HG03432 (cell line): ENCODE measurements around the gene SLC25A23.
"Not testable (repeated sequence)": the region's sequence is repeated elsewhere in the genome, so short reads cannot be mapped to it uniquely, and the experiment has no call there.

ENCODE experiments used
- ATAC-seq: cut with Tn5 transposase; IDR thresholded peaks from one replicate; pipeline ENCODE4 v1.9.1; 2021; ENCODE audit warnings: mild to moderate bottlenecking, moderate library complexity; ENCODE audit not compliant: unreplicated experiment

SLC25A23 gene

DNA sequence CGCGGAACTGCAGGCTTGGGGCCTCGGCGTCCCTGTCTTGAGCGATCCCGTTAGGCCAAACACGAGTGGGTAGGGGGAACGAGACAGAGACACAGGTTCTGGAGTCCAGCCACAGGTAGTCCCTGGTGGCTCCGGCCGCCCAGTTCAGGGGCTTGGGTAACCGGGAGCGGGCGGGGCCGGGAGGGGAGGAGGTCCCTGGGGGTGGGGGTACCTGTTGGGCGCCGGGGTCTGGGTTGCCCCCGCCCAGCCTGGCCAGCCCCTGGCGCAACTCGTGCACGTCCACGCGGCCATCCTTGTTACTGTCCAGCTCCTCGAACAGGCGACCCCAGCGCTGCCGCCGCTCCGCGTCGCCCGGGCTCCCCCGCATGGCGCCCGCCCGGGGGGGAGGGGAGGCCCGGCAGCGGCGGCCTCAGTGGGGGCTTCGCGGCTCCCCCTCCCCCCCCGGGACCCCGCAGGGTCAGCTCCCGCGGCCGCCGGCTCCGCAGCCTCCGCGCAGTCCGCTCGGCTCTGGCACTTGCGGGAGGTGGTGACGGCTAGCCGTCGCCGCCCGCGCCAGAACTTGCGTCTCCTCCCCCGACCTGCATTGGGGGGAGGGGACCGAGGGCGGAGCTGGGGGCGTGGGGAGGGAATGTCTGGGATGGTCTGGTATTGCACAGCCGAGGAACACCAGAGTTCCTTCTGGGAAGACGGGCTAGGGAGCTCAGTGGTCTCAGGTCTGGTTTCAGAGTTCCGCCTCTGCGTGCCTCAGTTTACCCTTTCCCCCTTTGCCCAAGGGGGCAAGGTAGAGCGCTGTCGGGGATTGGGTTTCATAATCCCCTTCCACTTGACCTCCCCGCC is at the start of gene SLC25A23:
Gene SLC25A23, minus strand, starts transcription at position 531 of the 837 bp plus-strand sequence. Its CDS starts 164 bp downstream, at position 367.
- peak; percentile 38 for ATAC-seq

DNA sequence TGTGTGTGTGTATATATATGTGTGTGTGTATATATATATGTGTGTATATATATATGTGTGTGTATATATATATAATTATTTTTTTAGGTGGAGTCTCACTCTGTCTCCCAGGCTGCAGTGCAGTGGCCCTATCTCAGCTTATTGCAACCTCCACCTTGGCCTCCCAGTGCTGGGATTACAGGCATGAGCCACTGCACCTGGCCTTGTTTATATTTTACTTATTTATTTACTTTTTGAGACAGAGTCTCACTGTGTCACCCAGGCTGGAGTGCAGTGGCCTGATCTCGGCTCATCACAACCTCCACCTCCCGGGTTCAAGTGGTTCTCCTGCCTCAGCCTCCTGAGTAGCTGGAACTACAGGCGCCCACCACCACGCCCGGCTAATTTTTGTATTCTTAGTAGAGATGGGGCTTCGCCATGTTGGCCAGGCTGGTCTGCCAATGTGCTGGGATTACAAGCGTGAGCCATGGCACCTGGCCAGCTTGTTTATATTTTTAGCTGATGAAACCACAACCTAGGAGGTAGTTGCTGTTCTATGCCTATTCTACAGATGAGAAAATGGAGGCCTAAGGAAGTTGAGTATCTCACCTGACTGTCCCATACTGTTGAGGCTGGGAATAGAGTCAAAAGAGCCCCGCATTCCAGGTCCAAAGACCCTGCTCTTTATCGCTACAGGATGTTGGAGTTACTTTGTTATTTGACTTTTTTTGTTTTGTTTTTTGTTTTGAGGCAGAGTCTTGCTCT is 48.6 kb upstream of the SLC25A23 start:
- ATAC-seq = not testable (repeated sequence)

DNA sequence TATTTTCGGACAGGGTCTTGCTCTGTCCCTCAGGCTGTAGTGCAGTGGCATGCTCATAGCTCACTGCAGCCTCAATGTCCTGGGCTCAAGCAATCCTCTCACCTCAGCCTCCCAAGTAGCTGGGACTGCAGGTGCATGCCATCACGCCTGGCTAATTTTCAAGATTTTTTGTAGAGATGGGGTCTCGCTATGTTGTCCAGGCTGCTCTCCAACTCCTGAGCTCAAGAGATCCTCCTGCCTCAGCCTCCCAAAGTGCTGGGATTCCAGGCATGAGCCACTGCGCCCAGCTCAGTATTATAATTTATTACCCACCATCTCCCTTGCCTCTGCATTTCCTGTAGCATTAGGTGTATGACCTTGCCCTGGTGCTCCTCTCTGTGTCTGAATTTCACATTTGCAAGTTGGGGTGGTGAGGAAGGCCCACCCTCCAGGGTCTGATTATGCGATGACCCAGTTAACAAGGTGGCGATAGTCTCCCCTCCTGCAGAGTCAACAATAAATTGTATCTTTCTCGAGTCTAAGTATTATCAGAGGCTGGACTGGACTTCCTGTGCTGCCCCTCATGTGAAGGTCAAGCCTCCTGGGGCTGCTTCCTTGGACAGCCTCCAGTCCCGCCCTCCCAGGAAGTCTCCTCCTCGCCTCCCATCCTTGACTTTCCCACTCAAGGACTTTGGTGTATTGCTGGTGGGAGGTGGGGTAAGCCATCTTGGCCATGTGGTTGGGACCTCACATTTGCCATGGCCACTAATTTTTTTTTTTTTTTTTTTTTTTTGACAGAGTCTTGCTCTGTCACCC is 44.0 kb upstream of the SLC25A23 start:
- ATAC-seq = no peak

DNA sequence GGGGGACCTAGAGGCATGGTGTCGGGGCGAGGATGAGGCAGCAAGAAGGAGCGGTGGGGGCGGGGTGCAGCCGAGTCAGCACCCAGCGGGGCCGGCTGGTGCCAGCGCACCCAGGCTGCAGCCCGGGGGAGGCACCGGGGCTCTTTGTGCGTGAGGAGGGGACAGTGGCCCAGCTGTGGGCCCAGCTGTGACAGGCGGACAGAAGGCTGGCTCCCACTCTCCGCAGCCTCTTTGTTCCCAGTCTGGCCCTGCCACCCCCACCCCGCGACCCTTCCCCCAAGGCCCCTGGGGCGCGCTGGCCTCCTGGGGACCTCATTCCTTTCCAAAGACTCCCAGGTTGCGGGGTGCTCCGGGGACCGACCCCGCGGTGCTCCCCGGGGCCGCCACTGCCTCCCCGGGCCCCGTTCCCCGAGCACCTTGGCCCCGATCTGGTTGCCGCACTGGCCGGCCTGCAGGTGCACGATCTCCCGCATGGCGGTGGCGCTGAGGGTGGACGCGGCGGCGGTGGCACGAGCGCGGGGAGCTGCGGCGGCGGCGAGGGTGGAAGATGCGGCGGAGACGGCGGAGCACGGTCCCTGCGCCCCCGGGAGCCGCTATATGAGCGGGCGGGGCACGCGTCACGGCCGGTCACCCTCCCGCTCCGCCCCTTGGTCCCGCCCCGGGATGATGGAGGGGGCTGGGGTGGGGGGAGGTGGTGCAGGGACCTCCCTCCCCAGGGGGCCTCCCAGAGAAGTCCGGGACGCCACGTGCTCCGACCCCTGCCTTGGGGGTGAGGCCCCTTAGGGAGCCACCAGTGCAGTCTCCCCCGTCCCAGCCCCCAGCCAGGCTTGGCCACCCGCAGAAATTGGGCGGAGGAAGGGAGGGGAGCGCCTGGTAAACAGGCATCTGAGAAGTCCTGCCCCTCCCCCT is 42.4 kb upstream of the SLC25A23 start, which contains the start of gene TUBB4A:
Gene TUBB4A, minus strand, starts transcription at position 570 of the 909 bp plus-strand sequence. Its CDS starts 97 bp downstream, at position 473.
- ATAC-seq = peak; percentile 56

DNA sequence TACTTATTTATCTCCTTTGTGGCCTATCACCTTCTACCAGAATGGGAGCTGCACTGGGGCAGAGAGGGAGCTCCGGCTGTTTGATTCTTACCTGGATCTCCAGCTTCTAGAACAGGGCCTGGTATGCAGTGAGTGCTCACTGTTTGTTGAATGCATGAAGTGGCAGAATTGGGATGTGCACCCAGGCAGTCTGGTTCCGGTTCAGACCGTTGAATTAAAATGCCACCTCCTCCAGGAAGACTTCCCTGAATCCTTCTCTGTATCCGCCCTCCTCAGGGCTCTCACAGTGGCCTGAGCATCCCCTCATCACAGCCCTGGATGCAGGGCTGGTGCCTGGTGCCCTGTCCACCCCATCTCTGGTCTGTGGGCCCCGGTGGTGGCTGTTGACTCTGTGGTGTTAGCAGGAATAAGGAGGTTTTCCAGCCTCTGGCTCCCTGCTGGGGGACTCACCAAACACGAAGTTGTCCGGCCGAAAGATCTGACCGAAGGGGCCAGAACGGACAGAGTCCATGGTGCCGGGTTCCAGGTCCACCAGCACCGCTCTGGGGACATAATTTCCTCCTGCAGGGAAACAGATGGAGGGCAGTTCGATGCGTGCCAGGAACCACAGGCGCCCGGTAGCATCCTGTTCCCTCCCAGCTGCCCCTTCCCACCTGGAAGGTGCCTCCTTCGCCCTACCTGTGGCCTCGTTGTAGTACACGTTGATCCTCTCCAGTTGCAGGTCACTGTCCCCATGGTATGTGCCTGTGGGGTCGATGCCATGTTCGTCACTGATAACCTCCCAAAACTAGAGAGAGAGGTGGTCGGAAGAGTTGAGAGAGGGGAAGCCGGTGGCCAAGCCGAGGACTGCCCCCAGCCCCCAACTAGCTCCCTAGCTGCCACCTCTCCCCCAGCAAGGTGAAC is 41.5 kb upstream of the SLC25A23 start:
- no peak for ATAC-seq

DNA sequence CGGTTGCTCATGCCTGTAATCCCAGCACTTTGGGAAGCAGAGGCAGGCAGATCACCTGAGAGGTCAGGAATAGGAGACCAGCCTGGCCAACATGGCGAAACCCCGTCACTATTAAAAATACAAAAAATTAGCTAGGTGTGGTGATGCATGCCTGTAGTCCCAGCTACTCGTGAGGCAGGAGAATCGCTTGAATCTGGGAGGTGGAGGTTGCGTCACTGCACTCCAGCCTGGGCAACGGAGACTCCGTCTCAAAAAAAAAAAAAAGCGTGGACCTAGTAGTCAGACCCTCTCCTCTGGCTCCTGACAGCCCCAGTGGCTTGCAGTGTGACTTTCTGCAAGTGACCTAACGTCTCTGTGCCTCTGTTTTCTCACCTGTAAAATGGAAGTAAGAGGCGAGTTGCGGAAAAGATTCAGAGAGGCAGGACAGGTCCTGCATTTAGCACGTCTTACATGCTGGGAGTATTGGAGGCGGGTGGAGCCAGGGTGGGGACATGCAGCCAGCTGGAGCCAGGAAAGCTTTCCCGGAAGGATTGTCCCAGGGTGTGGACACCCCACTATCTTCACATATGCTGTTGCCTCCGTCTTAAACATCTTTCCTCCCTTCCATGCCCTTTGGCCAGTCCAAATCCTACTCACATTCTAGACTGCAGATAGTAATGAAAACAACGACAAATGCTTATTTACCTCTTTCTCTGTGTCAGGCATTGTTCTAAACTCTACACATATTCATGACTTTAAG is 39.6 kb upstream of the SLC25A23 start:
- ATAC-seq = no peak

DNA sequence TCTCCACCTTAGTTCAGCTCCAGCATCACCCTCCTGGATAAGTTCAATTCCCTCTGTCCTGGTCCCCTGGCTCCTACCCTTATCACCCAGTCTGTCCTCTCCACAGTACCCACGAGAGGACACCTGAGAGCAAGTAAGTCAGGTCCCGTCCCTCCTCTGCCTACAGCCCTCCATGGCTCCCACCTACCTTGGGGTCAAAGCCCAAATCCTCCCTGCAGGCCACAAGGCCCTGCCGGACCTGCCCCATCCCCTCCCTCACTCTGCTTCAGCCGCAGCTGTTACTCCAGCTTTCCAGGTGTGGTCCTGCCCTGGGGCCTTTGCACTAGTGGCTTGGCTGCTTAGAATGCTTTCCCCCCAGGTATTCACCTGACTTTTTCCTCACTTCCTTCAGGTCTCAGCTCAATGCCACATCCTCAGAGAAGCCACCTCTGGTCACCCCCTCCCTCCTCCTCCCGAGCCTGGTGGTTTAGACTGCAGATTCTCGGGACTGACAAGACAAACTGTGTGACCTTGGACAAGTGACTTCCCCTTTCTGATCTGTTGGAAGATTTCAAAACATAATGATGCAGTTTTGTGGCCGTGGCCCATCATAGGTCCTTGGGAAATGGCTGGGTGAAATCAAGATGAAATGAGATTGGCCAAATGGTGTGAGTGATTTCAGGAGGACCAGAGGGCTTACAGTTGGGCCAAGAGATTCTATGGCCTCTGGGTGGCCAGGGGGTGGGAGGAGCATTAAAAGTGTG is 38.9 kb upstream of the SLC25A23 start:
- no peak for ATAC-seq

DNA sequence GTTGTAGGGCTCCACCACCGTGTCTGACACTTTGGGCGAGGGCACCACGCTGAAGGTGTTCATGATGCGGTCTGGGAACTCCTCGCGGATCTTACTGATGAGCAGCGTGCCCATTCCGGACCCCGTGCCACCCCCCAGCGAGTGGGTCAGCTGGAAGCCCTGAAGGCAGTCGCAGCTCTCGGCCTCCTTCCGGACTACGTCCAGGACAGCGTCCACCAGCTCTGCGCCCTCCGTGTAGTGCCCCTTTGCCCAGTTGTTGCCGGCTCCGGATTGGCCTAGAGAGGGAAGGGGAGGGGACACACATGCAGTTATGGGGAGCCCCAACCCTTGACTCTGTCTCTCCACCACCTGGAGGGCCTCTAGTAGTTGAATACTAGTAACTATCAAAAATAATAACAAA is 36.4 kb upstream of the SLC25A23 start:
- ATAC-seq = no peak

DNA sequence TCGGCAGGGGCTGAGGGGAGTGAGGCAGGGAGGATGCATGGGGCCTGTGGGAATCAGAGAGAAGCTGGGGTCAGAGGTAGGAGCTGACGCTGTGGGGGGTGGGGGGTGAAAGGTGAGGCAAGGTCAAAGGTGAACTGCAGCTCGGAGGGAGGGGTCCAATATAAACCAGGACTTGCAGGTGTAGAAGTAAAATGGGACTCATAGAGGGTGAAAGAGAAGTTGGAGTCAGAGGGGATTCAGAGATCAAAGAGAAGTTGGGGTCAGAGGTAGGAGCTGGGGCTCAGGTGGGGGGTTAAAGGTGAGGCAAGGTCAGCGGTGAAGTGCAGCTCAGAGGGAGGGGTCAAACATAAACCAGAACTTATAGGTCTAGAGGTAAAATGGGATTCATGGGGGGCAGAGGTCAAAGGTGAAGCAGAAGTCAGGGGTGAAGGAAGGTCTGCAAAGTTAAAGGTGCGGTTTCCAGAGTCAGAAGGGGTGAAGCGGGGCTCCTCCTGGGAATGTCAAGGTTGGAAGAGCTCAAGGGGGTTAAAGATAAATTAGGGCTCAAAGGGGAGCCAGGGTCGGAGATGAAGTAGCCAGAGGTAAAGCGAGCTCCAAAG is 34.9 kb upstream of the SLC25A23 start:
- ATAC-seq = no peak

DNA sequence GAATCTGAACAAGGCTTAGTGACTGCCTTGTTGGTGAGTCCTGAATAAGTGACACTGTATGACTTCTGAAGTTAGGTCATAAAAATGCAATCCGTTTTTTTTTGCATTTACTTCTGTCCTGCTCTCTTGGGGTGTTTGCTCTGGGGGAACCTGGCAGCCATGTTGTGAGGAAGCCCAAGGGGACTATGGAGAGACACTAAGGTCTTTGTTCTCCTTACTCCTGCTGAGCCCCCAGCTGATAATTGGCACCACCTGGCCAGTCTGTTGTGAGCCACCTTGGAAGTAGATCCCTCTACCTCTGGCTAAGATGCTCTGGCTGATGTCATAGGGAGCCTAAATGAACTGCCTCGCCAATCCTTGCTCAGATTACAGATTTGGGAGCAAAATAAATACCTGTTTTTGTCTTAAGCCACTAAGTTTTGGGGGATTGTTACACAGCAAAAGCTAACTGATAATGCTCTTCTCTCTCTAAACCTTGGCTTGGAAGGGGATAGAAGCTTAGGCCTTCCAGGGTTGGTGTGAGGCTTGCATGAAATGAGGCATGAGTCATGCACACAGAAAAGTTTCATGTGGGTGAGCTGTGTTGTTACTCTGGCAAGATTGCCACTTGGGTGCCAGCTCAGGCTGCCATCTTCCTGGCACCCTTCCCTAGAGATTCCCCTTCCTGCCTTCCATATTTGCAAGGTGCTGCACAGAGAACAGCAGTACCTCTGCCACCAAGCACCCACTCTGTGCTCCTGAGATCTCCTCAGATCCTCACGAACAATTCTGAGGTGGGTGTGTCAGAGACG is 32.4 kb upstream of the SLC25A23 start:
- ATAC-seq = no peak

DNA sequence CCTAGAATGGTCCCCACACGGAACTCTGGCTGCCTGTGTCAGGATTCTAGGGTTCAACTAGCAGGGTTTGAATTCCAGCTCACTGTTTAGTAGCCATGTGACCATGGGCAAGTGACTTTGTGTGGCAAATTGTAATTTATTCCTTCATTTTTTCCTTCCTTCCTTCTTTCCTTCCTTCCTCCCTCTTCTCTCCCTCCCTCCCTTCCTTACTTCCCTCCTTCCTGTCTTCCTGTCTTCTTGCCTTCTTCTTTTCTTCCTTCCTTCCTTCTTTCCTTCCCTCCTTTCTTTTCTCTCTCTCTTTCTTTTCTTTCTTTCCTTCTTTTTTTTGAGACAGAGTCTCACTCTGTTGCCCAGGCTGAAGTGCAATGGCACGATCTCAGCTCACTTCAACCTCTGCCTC is 30.5 kb upstream of the SLC25A23 start:
- ATAC-seq = no peak

DNA sequence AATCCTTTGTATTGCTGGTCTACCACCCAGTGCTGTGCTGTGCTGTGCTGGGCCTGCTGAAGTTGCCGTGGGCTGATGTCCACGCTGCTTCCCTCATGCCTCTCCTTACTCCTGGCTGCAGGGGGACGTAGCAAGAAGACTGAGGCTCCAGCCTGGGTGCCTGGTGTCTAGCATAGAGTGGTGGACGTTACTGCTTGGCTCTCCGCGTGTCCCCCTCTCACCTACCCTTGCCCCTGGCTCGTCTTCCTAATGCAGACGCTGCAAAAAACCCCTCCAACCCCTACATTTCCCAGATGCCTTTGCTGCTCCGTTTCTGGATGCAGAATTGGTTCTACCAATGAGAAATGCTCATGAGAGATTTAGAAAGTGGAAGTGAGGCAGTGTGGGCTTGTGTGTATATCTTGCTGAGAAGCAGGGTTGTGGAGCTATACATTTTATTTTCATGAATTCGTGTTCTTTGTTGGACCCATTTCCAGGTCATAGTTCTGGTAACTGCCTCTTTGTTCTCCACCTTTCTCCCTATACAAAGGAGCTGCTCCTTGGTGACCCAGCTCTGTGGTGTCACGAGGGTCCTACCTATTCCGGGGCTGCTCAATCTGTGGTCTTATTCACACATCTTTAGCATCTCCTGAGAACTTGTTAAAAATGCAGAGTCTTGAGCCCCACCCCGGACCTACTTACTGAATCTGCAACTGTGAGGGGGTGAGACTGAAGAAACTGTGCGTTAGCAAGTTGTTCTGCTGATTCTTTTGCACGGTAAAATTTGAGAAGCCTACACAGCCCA is 29.9 kb upstream of the SLC25A23 start:
- ATAC-seq = peak; percentile 56

DNA sequence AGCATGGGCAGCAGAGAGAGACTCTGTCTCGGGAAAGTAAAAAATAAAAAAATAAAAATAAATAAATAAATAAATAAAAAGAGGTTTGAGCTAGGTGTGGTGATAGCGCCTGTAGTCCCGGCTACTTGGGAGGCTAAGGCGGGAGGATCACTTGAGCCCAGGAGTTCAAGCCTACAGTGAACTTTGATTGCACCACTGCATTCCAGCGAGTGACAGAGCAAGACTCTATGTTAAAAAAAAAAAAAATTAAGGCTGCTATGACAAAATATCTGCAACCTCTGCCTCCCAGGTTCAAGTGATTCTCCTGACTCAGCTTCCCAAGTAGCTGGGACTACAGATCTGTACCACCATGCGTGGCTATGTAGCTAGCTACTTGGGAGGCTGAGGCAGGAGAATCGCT is 25.2 kb upstream of the SLC25A23 start:
- no peak for ATAC-seq

DNA sequence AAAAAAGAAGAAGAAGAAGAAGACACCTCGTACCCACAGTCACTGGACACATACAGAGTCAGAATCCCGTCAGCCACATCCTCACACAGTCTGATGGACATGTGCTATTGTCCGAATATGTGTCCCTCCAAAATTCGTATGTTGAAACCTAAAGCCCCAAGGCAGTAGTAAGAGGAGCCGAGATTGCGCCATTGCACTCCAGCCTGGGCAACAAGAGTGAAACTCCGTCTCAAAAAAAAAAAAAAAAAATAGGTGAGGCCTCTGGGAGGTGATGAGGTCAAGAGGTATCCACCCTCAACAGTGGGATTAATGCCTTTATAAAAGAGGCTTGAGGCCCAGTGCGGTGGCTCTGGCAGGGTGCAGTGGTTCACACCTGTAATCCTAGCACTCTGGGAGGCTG is 24.6 kb upstream of the SLC25A23 start:
- no peak for ATAC-seq

DNA sequence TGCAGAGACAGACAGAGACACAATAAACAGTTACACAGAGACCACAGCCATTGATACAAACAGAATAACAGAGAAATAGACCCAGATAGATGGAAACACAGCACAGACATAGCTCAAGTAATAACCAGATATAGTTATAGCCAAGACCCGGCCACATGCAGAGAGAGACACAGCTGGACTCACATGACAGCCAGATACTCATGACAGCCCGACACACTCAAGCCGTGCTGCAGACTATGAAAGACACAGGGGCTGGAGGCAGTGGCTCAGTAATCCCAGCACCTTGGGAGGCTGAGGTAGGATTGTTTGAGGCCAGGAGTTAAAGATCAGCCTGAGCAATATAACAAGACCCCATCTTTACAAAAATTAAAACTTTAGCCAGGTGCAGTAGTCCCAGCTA is 23.6 kb upstream of the SLC25A23 start:
- no peak for ATAC-seq

DNA sequence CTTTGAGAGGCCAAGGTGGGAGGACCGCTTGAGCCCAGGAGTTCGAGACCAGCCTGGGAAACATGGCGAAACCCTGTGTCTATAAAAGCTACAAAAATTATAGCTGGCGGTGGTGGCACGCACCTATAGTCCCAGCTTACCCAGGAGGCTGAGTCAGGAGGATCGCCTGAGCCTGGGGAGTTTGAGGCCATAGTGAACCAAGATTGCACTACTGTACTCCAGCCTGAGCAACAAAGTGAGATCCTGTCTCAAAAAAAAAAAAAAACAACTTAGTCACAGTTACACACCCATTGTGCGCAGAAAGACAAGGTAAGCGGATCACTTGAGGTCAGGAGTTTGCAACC is 22.7 kb upstream of the SLC25A23 start:
- no peak for ATAC-seq
